HEK293T (cell line): ENCODE measurements around the gene SPOCD1.

ENCODE experiments used
- CTCF ChIA-PET: fragments of 350-600 bp; formaldehyde crosslinking; extraction: SDS; loops from one replicate; lab custom pipeline; 2021; ENCODE audit warnings: antibody characterized with exemption, inconsistent platforms; lab: Yijun Ruan, JAX
- POLR2A ChIA-PET: fragments of 350-600 bp; formaldehyde crosslinking; extraction: SDS; loops from one replicate; lab custom pipeline; 2020; ENCODE audit warnings: antibody characterized with exemption, inconsistent platforms; lab: Yijun Ruan, JAX
- DNase-seq: peaks from one replicate; pipeline ENCODE4 v3.0.0; 2012; ENCODE audit warnings: mixed read lengths; ENCODE audit errors: extremely low spot score
- ARNT ChIP-seq: fragments of 450-650 bp; IDR thresholded peaks from 2 replicates; pipeline ENCODE4 v1.6.1; 2017; ENCODE audit warnings: mild to moderate bottlenecking
- BHLHE40 ChIP-seq: fragments of 450-650 bp; IDR thresholded peaks from 2 replicates; pipeline ENCODE4 v1.6.1; 2016; ENCODE audit warnings: mild to moderate bottlenecking, moderate library complexity, borderline replicate concordance
- CTBP1 ChIP-seq: fragments of 450-650 bp; IDR thresholded peaks from 2 replicates; pipeline ENCODE4 v1.6.1; 2016; ENCODE audit warnings: borderline replicate concordance
- ELF4 ChIP-seq: fragments of 450-650 bp; IDR thresholded peaks from 2 replicates; pipeline ENCODE4 v1.6.1; 2017; ENCODE audit warnings: antibody characterized with exemption
- FOXA1 ChIP-seq: fragments of 450-650 bp; IDR thresholded peaks from 2 replicates; pipeline ENCODE4 v1.6.1; 2016; ENCODE audit warnings: mild to moderate bottlenecking
- FOXK2 ChIP-seq: fragments of 450-650 bp; IDR thresholded peaks from 2 replicates; pipeline ENCODE4 v1.6.1; 2016; ENCODE audit warnings: mild to moderate bottlenecking
- FOXM1 ChIP-seq: fragments of 450-650 bp; IDR thresholded peaks from 2 replicates; pipeline ENCODE4 v1.6.1; 2017; ENCODE audit warnings: mild to moderate bottlenecking, borderline replicate concordance
- HDGF ChIP-seq: fragments of 450-650 bp; IDR thresholded peaks from 2 replicates; pipeline ENCODE4 v1.6.1; 2017; ENCODE audit warnings: antibody characterized with exemption, borderline replicate concordance
- L3MBTL2 ChIP-seq: fragments of 450-650 bp; conservative IDR thresholded peaks from 2 replicates; pipeline ENCODE4 v1.6.1; 2016; ENCODE audit warnings: mild to moderate bottlenecking
- LEF1 ChIP-seq: fragments of 450-650 bp; IDR thresholded peaks from 2 replicates; pipeline ENCODE4 v1.6.1; 2017; ENCODE audit warnings: mild to moderate bottlenecking, borderline replicate concordance
- NFRKB ChIP-seq: fragments of 450-650 bp; IDR thresholded peaks from 2 replicates; pipeline ENCODE4 v1.6.1; 2016; ENCODE audit warnings: mild to moderate bottlenecking, moderate library complexity
- SP1 ChIP-seq: fragments of 450-650 bp; IDR thresholded peaks from 2 replicates; pipeline ENCODE4 v1.6.1; 2017
- SUZ12 ChIP-seq: fragments of 450-650 bp; IDR thresholded peaks from 2 replicates; pipeline ENCODE4 v1.6.1; 2016; ENCODE audit warnings: mild to moderate bottlenecking
- TARDBP ChIP-seq: fragments of 450-650 bp; IDR thresholded peaks from 2 replicates; pipeline ENCODE4 v1.6.1; 2016
- ZNF384 ChIP-seq: fragments of 450-650 bp; IDR thresholded peaks from 2 replicates; pipeline ENCODE4 v1.6.1; 2016
- TF ChIP-seq, protein P1 (sequence below): fragments of 450-650 bp; IDR thresholded peaks from 2 replicates; pipeline ENCODE4 v1.6.1; 2016

SPOCD1 gene

GRCh38 chr1:31772669-31773248 lies 43.1 kb downstream of the SPOCD1 start:
- TF ChIP-seq BHLHE40, result no peak
- TF ChIP-seq HDGF, result no peak
- no peak for TF ChIP-seq NFRKB
- TF ChIP-seq, protein P1, sequence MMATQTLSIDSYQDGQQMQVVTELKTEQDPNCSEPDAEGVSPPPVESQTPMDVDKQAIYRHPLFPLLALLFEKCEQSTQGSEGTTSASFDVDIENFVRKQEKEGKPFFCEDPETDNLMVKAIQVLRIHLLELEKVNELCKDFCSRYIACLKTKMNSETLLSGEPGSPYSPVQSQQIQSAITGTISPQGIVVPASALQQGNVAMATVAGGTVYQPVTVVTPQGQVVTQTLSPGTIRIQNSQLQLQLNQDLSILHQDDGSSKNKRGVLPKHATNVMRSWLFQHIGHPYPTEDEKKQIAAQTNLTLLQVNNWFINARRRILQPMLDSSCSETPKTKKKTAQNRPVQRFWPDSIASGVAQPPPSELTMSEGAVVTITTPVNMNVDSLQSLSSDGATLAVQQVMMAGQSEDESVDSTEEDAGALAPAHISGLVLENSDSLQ, result no peak
- CTCF ChIA-PET, result no interaction called here
- POLR2A ChIA-PET, result no interaction called here
- no peak for DNase-seq

GRCh38 chr1:31771891-31772668 lies 43.7 kb downstream of the SPOCD1 start:
- POLR2A ChIA-PET, result no interaction called here
- CTCF ChIA-PET, result no interaction called here
- no peak for TF ChIP-seq FOXK2
- TF ChIP-seq TARDBP, result no peak
- TF ChIP-seq ELF4, result no peak
- no peak for TF ChIP-seq ARNT
- TF ChIP-seq NFRKB, result no peak
- TF ChIP-seq L3MBTL2, result no peak
- TF ChIP-seq SUZ12, result no peak
- TF ChIP-seq, protein P1, result no peak
- TF ChIP-seq HDGF, result no peak
- no peak for DNase-seq

GRCh38 chr1:31769720-31770390 lies 46.0 kb downstream of the SPOCD1 start:
- DNase-seq, result no peak
- POLR2A ChIA-PET, result no interaction called here
- CTCF ChIA-PET, result no interaction called here
- TF ChIP-seq NFRKB (no peak), L3MBTL2 (no peak), LEF1 (no peak), HDGF (no peak), FOXK2 (no peak), ARNT (no peak), BHLHE40 (no peak), ZNF384 (no peak), TARDBP (no peak), SUZ12 (no peak), FOXM1 (no peak), FOXA1 (no peak), CTBP1 (no peak)

- ChIA-PET POLR2A (no interaction called here), CTCF (interaction anchor here (1.0 kb wide), 1 partner anchor 24 kb away, joined by 4 read pairs; no protein-coding TSS in a partner anchor)
- TF ChIP-seq ARNT (no peak), FOXM1 (no peak), SP1 (no peak), FOXK2 (no peak), FOXA1 (no peak), SUZ12 (no peak), LEF1 (no peak), TARDBP (no peak), ELF4 (no peak), ZNF384 (no peak)
- TF ChIP-seq, protein P1, result no peak
- no peak for DNase-seq
Observed at GRCh38 chr1:31768939-31769704, 46.7 kb downstream of the SPOCD1 start.

- TF ChIP-seq FOXM1 (no peak), FOXA1 (no peak), ARNT (no peak), NFRKB (no peak), SP1 (no peak), ZNF384 (no peak), ELF4 (no peak), SUZ12 (no peak), L3MBTL2 (no peak)
- TF ChIP-seq, protein P1, result no peak
- ChIA-PET POLR2A (no interaction called here), CTCF (interaction anchor here (1.0 kb wide), 1 partner anchor 23 kb away, joined by 4 read pairs; no protein-coding TSS in a partner anchor)
- no peak for DNase-seq
Observed at GRCh38 chr1:31768407-31768907, 47.4 kb downstream of the SPOCD1 start.
